Endothelial cell of umbilical vein (primary cell): ENCODE measurements around the gene ARRDC1. TPM values are rescaled to one million over a fixed set of nuclear protein-coding genes. Genes with fewer than 3 reads are reported as not detected.

Experiments
- BruUV-seq: library from RNA; stranded (reverse); fragments of 400-500 nt; replicated peaks from 2 replicates; lab custom pipeline; 2021; lab: Mats Ljungman, UMichigan
- CTCF ChIA-PET: fragments of 300-600, 350-600 bp; sonication (Branson Sonifier 250); formaldehyde crosslinking; loops from one replicate; lab custom pipeline; 2021; ENCODE audit warnings: antibody characterized with exemption, inconsistent platforms; lab: Charles Lee
- POLR2A ChIA-PET: fragments of 300-600, 350-600 bp; sonication (Branson Sonifier 250); formaldehyde crosslinking; loops from one replicate; lab custom pipeline; 2021; ENCODE audit warnings: antibody characterized with exemption, inconsistent platforms; lab: Charles Lee
- DNase-seq: peaks from one replicate; pipeline ENCODE4 v3.0.0-alpha.2; 2011; ENCODE audit warnings: low read depth, low spot score
- FAIRE-seq: peaks from 2 replicates; lab custom pipeline; 2011; peaks lifted over from hg19 to GRCh38; lab: Jason Lieb, UNC
- H2AFZ ChIP-seq: 2 replicates; pipeline ENCODE4 v1.6.0; 2012; ENCODE audit warnings: low read depth, low read length, control low read depth, inconsistent platforms
- H3K27ac ChIP-seq: 2 replicates; pipeline ENCODE4 v1.5.1; 2011; ENCODE audit warnings: low read depth, mild to moderate bottlenecking, control low read depth, low read length, moderate library complexity; ENCODE audit not compliant: insufficient read depth
- H3K27me3 ChIP-seq, 2 experiments: 2 replicates each; pipeline versions ENCODE4 v1.6.0 to v1.6.1; 2011; ENCODE audit warnings: low read length in 2 of 2, mixed read lengths in 1 of 2; ENCODE audit not compliant: control insufficient read depth in 2 of 2, insufficient read depth in 2 of 2
- H3K36me3 ChIP-seq, 2 experiments: 2 replicates in 1 of 2; 3 replicates in 1 of 2; pipeline ENCODE4 v1.5.1; 2011; ENCODE audit warnings: low read length in 2 of 2, mild to moderate bottlenecking in 1 of 2, moderate library complexity in 1 of 2; ENCODE audit not compliant: control insufficient read depth in 2 of 2, insufficient read depth in 2 of 2; ENCODE audit errors: extremely low read depth in 1 of 2
- H3K4me1 ChIP-seq: 3 replicates; pipeline ENCODE4 v1.5.1; 2011; ENCODE audit warnings: mild to moderate bottlenecking, low read length; ENCODE audit not compliant: control insufficient read depth, insufficient read depth; ENCODE audit errors: extremely low read depth
- H3K4me2 ChIP-seq: 2 replicates; pipeline ENCODE4 v1.6.1; 2011; ENCODE audit warnings: low read length, control low read depth, mixed read lengths; ENCODE audit not compliant: insufficient read depth
- H3K4me3 ChIP-seq, 3 experiments: fragments of 200-600 bp in 1 of 3; sonication (generic), shearing (Covaris generic) in 1 of 3; replicated peaks in 1 of 3; 2 replicates each; pipeline ENCODE4 v1.5.1; 2011 to 2016; ENCODE audit warnings: control low read depth in 3 of 3, low read length in 3 of 3, mild to moderate bottlenecking in 2 of 3, inconsistent platforms in 1 of 3, low read depth in 1 of 3, moderate library complexity in 1 of 3; ENCODE audit not compliant: insufficient read depth in 1 of 3
- H3K79me2 ChIP-seq: 2 replicates; pipeline ENCODE4 v1.6.0; 2012; ENCODE audit warnings: low read length, inconsistent platforms; ENCODE audit not compliant: control insufficient read depth, insufficient read depth
- H3K9ac ChIP-seq: replicated peaks from 2 replicates; pipeline ENCODE3; 2011; ENCODE audit warnings: low read length, control low read depth; ENCODE audit not compliant: insufficient read depth; ENCODE audit errors: extremely low read depth
- H3K9me1 ChIP-seq: replicated peaks from 3 replicates; pipeline ENCODE4 v1.6.0; 2011; ENCODE audit warnings: mild to moderate bottlenecking, low read length; ENCODE audit not compliant: control insufficient read depth, insufficient read depth; ENCODE audit errors: extremely low read depth
- H3K9me3 ChIP-seq: replicated peaks from 2 replicates; pipeline ENCODE4 v1.5.1; 2012; ENCODE audit warnings: low read length, inconsistent platforms; ENCODE audit not compliant: control insufficient read depth, insufficient read depth
- H4K20me1 ChIP-seq: replicated peaks from 2 replicates; pipeline ENCODE3; 2011; ENCODE audit warnings: mild to moderate bottlenecking, low read length; ENCODE audit not compliant: control insufficient read depth, insufficient read depth; ENCODE audit errors: extremely low read depth
- CTCF ChIP-seq, 2 donors: IDR thresholded peaks; 1 replicate in 1 of 2; 2 replicates in 1 of 2; pipeline ENCODE4 v1.5.1; 2011; ENCODE audit warnings: low read length in 2 of 2, mild to moderate bottlenecking in 2 of 2, moderate library complexity in 2 of 2, control low read depth in 1 of 2, inconsistent platforms in 1 of 2, low read depth in 1 of 2; ENCODE audit not compliant: insufficient read depth in 1 of 2; ENCODE audit errors: extremely low read depth in 1 of 2
- EZH2 ChIP-seq: IDR thresholded peaks from 2 replicates; pipeline ENCODE4 v1.6.1; 2012; ENCODE audit warnings: borderline replicate concordance, low read depth, mild to moderate bottlenecking, moderate library complexity, low read length, inconsistent platforms; ENCODE audit not compliant: severe bottlenecking
- FOS ChIP-seq: IDR thresholded peaks from 2 replicates; pipeline ENCODE4 v1.6.1; 2011; ENCODE audit warnings: mild to moderate bottlenecking, low read length, moderate library complexity, borderline replicate concordance; ENCODE audit not compliant: insufficient read depth
- GATA2 ChIP-seq: IDR thresholded peaks from 2 replicates; pipeline ENCODE4 v1.7.0; 2011; ENCODE audit warnings: low read depth, mild to moderate bottlenecking, moderate library complexity, mixed read lengths, low read length; ENCODE audit not compliant: insufficient read length, insufficient read depth
- JUN ChIP-seq: IDR thresholded peaks from 2 replicates; pipeline ENCODE4 v1.6.1; 2011; ENCODE audit warnings: borderline replicate concordance, low read depth; ENCODE audit not compliant: insufficient read length, insufficient read depth
- MAX ChIP-seq: IDR thresholded peaks from 2 replicates; pipeline ENCODE4 v1.6.1; 2011; ENCODE audit not compliant: insufficient read depth, insufficient read length
- MYC ChIP-seq: IDR thresholded peaks from one replicate; pipeline ENCODE4 v1.6.1; 2011; ENCODE audit warnings: mild to moderate bottlenecking, low read depth, low read length
- POLR2A ChIP-seq: IDR thresholded peaks from 2 replicates; pipeline ENCODE4 v1.6.1; 2012; ENCODE audit warnings: low read depth, mild to moderate bottlenecking, control low read depth, low read length
- POLR2AphosphoS5 ChIP-seq: IDR thresholded peaks from 2 replicates; pipeline ENCODE4 v1.6.1; 2012; ENCODE audit warnings: low read depth, mild to moderate bottlenecking, control low read depth, low read length, moderate library complexity; ENCODE audit not compliant: insufficient read depth
- dilution Hi-C: fragments of 300-500 bp; cut with MboI; formaldehyde crosslinking; loops from one replicate; pipeline ENCODE4 v1.15.0; 2019; ENCODE audit warnings: low sequenced_read_pairs; ENCODE audit not compliant: extremely low pct_ligation_motif_present
- intact Hi-C: fragments of 100-400 bp; cut with micrococcal nuclease; formaldehyde crosslinking; loops from one replicate; pipeline ENCODE4 v1.10.0; 2022
- polyA plus RNA-seq, 4 experiments: library from polyadenylated mRNA; depleted of rRNA in 3 of 4; stranded (reverse) in 3 of 4; unstranded in 1 of 4; fragments of >200 nt; gene quantifications; 2 replicates each; pipeline versions ENCODE4 v1.2.1 to v1.2.3, GENCODE V29; 2011 to 2012; ENCODE audit warnings: missing spikeins in 1 of 4
- total RNA-seq: library from RNA; stranded (reverse); gene quantifications from 2 replicates; pipeline ENCODE4 v1.2.3, GENCODE V29; 2021

The ARRDC1 gene
- total and polyA plus RNA-seq, 2 donors (not counting 3 experiments of a cell fraction or from before 2014, with no cell fraction given): 22.5 to 51.0 TPM

- POLR2A ChIA-PET: no interaction called here
Measured at GRCh38 chr9:137643921-137644320, 38.4 kb downstream of the ARRDC1 start.

More at GRCh38 chr9:137643921-137644320, 38.4 kb downstream of the ARRDC1 start:
- no peaks in the 10 kb centered on the region for H3K9me3 ChIP-seq
- dilution Hi-C loops (no loop called here), intact Hi-C loops (no loop called here)
- H3K9me1 ChIP-seq: no peaks in the 10 kb centered on the region
- CTCF ChIA-PET: interaction anchor here (1.0 kb wide), 1 partner anchor 29 kb away, joined by 3 read pairs; no protein-coding TSS in a partner anchor
- no peaks in the 10 kb centered on the region for H4K20me1 ChIP-seq
- no peak overlapping the region for H3K4me2 ChIP-seq
- H3K79me2 ChIP-seq: peaks cover 88% of the 10 kb centered on the region
- BruUV-seq: no TSS peak
- H3K36me3 ChIP-seq: peaks cover 0 to 8% of the 10 kb centered on the region in 2 experiments
- no peak overlapping the region for H3K9ac ChIP-seq
- H3K4me1 ChIP-seq: no peaks in the 10 kb centered on the region
- no peak overlapping the region for H3K4me3 ChIP-seq
- H3K27me3 ChIP-seq: no peaks in the 10 kb centered on the region
- no peak overlapping the region for H3K27ac ChIP-seq
- TF ChIP-seq EZH2 (no peak), MAX (no peak), CTCF (IDR thresholded peaks at IDR 0.05; ENCODE audit: extremely low read depth in 1 of 2, insufficient read depth in 1 of 2, low read depth in 1 of 2, low read length in 2 of 2) (no peak), FOS (no peak), MYC (no peak), POLR2A (no peak), GATA2 (no peak), JUN (no peak), POLR2AphosphoS5 (no peak)
- DNase-seq: no peak
- no peak overlapping the region for H2AFZ ChIP-seq
- no peak for FAIRE-seq
